K562 (cell line): ENCODE data around the gene FMO5. TPM values are rescaled to one million over a fixed set of nuclear protein-coding genes. Genes with fewer than 3 reads are reported as not detected.
A peak's percentile ranks its signal among the peaks of the same experiment; 100 is the strongest.

Source experiments
- ATAC-seq: fragments of 200-7000 bp; cut with Tn5 transposase; 3 replicates; pipeline ENCODE4 v1.9.1; 2020; ENCODE audit warnings: moderate library complexity
- BruUV-seq: library from RNA; stranded (reverse); fragments of 400-500 nt; replicated peaks from 2 replicates; lab custom pipeline; 2021; lab: Mats Ljungman, UMichigan
- CTCF ChIA-PET: fragments of 300-600 bp; formaldehyde crosslinking; extraction: SDS; loops from one replicate; lab custom pipeline; 2021; ENCODE audit warnings: low intra/inter-chr PET ratio; lab: Yijun Ruan, JAX
- POLR2A ChIA-PET: fragments of 300-600, 350-650 bp; sonication (Branson Sonifier 250); formaldehyde crosslinking; extraction: SDS; loops from one replicate; lab custom pipeline; 2021; ENCODE audit warnings: antibody characterized with exemption, inconsistent platforms; lab: Yijun Ruan, JAX
- DNase-seq, 4 experiments: peaks; one replicate each; pipeline versions ENCODE4 v3.0.0 to v3.0.0-alpha.2; 2011 to 2018; ENCODE audit warnings: low spot score in 3 of 4, mixed read lengths in 3 of 4; ENCODE audit errors: extremely low read depth in 1 of 4
- FAIRE-seq: peaks from 2 replicates; lab custom pipeline; 2011; peaks lifted over from hg19 to GRCh38; lab: Jason Lieb, UNC
- H2AFZ ChIP-seq: 2 replicates; pipeline ENCODE4 v1.6.0; 2011; ENCODE audit warnings: low read depth, low read length, control low read depth, inconsistent platforms
- H3K27ac ChIP-seq: fragments of 200-600 bp; 3 replicates; pipeline ENCODE4 v1.8.0; 2011; ENCODE audit warnings: low read depth, mild to moderate bottlenecking, control low read depth, inconsistent platforms, low read length, moderate library complexity, mixed read lengths; ENCODE audit errors: extremely low read depth
- H3K27me3 ChIP-seq, 2 experiments: fragments of 300-600 bp in 1 of 2; 2 replicates in 1 of 2; 3 replicates in 1 of 2; pipeline versions ENCODE4 v1.6.0 to v1.8.0; 2011; ENCODE audit warnings: inconsistent platforms in 2 of 2, low read length in 2 of 2, mild to moderate bottlenecking in 1 of 2, mixed read lengths in 1 of 2, moderate library complexity in 1 of 2; ENCODE audit not compliant: control insufficient read depth in 2 of 2, insufficient read depth in 2 of 2
- H3K36me3 ChIP-seq: fragments of 300-600 bp; 3 replicates; pipeline ENCODE4 v1.8.0; 2011; ENCODE audit warnings: mild to moderate bottlenecking, low read length, inconsistent platforms; ENCODE audit not compliant: control insufficient read depth, insufficient read depth
- H3K4me1 ChIP-seq, 2 experiments: fragments of 200-600 bp in 1 of 2; replicated peaks in 1 of 2; 2 replicates in 1 of 2; 3 replicates in 1 of 2; pipeline versions ENCODE4 v1.5.1 to v1.8.0; 2011; ENCODE audit warnings: inconsistent platforms in 2 of 2, low read length in 2 of 2, mild to moderate bottlenecking in 1 of 2, mixed read lengths in 1 of 2, moderate library complexity in 1 of 2; ENCODE audit not compliant: control insufficient read depth in 2 of 2, insufficient read depth in 2 of 2
- H3K4me2 ChIP-seq: 2 replicates; pipeline ENCODE4 v1.6.1; 2011; ENCODE audit warnings: low read length, control low read depth, inconsistent platforms, mixed read lengths; ENCODE audit not compliant: insufficient read depth
- H3K4me3 ChIP-seq: fragments of 200-600 bp; sonication (generic), shearing (Covaris generic); 2 replicates; pipeline ENCODE4 v1.5.1; 2016; ENCODE audit warnings: control low read depth, inconsistent platforms
- H3K79me2 ChIP-seq: fragments of 200-600 bp; 3 replicates; pipeline ENCODE4 v1.8.0; 2011; ENCODE audit warnings: low read length, inconsistent platforms; ENCODE audit not compliant: control insufficient read depth, insufficient read depth
- H3K9ac ChIP-seq, 2 experiments: 2 replicates each; pipeline versions ENCODE4 v1.6.0 to v1.6.1; 2011; ENCODE audit warnings: low read depth in 2 of 2, low read length in 2 of 2, control low read depth in 1 of 2, inconsistent platforms in 1 of 2, mild to moderate bottlenecking in 1 of 2, mixed read lengths in 1 of 2; ENCODE audit not compliant: insufficient read depth in 1 of 2
- H3K9me1 ChIP-seq: one replicate; pipeline ENCODE4 v1.6.0; 2011; ENCODE audit warnings: inconsistent platforms, mild to moderate bottlenecking, low read length, moderate library complexity; ENCODE audit not compliant: control insufficient read depth, insufficient read depth
- H3K9me3 ChIP-seq: replicated peaks from 2 replicates; pipeline ENCODE4 v1.5.1; 2011; ENCODE audit warnings: low read depth, low read length, inconsistent platforms; ENCODE audit not compliant: control insufficient read depth, insufficient read depth
- H4K20me1 ChIP-seq: replicated peaks from 2 replicates; pipeline ENCODE4 v1.6.1; 2011; ENCODE audit warnings: low read length, inconsistent platforms, mixed read lengths; ENCODE audit not compliant: control insufficient read depth, insufficient read depth
- BACH1 ChIP-seq: fragments of 200-800 bp; sonication (Bioruptor generic); IDR thresholded peaks from 2 replicates; pipeline ENCODE4 v1.6.1; 2016; ENCODE audit warnings: missing genetic modification characterization, missing compliant biosample characterization
- ERF ChIP-seq: fragments of 450-650 bp; formaldehyde crosslinking; IDR thresholded peaks from 2 replicates; pipeline ENCODE4 v1.4.0; 2020; ENCODE audit warnings: mild to moderate bottlenecking, mixed read lengths
- GTF2F1 ChIP-seq: IDR thresholded peaks from 2 replicates; pipeline ENCODE4 v1.6.1; 2011; ENCODE audit warnings: low read depth, low read length, improper control_type of control experiment
- MECOM ChIP-seq: fragments of 250-450 bp; sonication (Bioruptor Pico); IDR thresholded peaks from 2 replicates; pipeline ENCODE4 v1.8.0; 2022; ENCODE audit warnings: inconsistent platforms
- NR2F6 ChIP-seq: fragments of 450-650 bp; formaldehyde crosslinking; IDR thresholded peaks from 2 replicates; pipeline ENCODE4 v1.4.0; 2020; ENCODE audit warnings: mild to moderate bottlenecking
- PBX2 ChIP-seq, 2 experiments: IDR thresholded peaks in 1 of 2; conservative IDR thresholded peaks in 1 of 2; 2 replicates each; pipeline ENCODE4 v1.6.1; 2016; ENCODE audit warnings: low read depth in 2 of 2, mild to moderate bottlenecking in 1 of 2, missing compliant biosample characterization in 1 of 2, missing genetic modification characterization in 1 of 2, moderate library complexity in 1 of 2
- TEAD2 ChIP-seq: fragments of 450-650 bp; IDR thresholded peaks from 2 replicates; pipeline ENCODE4 v1.6.1; 2016; ENCODE audit warnings: missing genetic modification characterization, control low read depth, missing compliant biosample characterization
- U2AF2 ChIP-seq: fragments of 200-400 bp; formaldehyde crosslinking; optimal IDR thresholded peaks from 2 replicates; pipeline ENCODE3; 2017; ENCODE audit warnings: low read depth, mild to moderate bottlenecking, low read length
- ZNF583 ChIP-seq: fragments of 250-450 bp; sonication (Bioruptor Pico); IDR thresholded peaks from 2 replicates; pipeline ENCODE4 v1.4.0; 2020
- ZNF592 ChIP-seq: fragments of 450-650 bp; IDR thresholded peaks from 2 replicates; pipeline ENCODE4 v1.6.1; 2017; ENCODE audit warnings: antibody characterized with exemption, mild to moderate bottlenecking
- WGBS: fragments of 100-300 bp; shearing (Covaris generic); methylation state at CpG from one replicate; pipeline ENCODE4 v1.1.6; 2016; ENCODE audit warnings: low coverage, mixed read lengths; ENCODE audit not compliant: insufficient coverage; ENCODE audit errors: missing lambda C conversion rate; 5-methylcytosine and 5-hydroxymethylcytosine counted together
- in situ Hi-C: fragments of 300-500 bp; cut with MboI; formaldehyde crosslinking; loops from 4 replicates; pipeline ENCODE4 v1.15.0; 2018; ENCODE audit warnings: inconsistent platforms, mixed read lengths
- intact Hi-C: fragments of 100-400 bp; cut with micrococcal nuclease; formaldehyde crosslinking; loops from 2 replicates; pipeline ENCODE4 v1.14.2; 2022
- polyA plus RNA-seq, 8 experiments: library from polyadenylated mRNA; depleted of rRNA in 4 of 8; stranded (reverse) in 5 of 8; unstranded in 3 of 8; fragments of >200 nt; fragmentation: Nextera tagmentation in 2 of 8; fragmentation: Illumina TruSeq in 1 of 8; extraction: Ambion mirVana in 2 of 8; extraction: Trizol in 1 of 8; gene quantifications; 2 replicates each; pipeline versions ENCODE4 v1.2.1 to v1.2.3, GENCODE V29; 2011 to 2014; ENCODE audit warnings: inconsistent platforms in 1 of 8, missing spikeins in 1 of 8
- total RNA-seq, 7 experiments: library from RNA; depleted of rRNA in 6 of 7; stranded (reverse); fragments of >200 nt in 6 of 7; fragmentation: Illumina TruSeq in 2 of 7; extraction: Trizol in 2 of 7; gene quantifications; 2 replicates each; pipeline versions ENCODE4 v1.2.1 to v1.2.3, GENCODE V29; 2011 to 2021; ENCODE audit warnings: low replicate concordance in 1 of 7
- TF ChIP-seq, protein P1 (sequence below): fragments of 450-650 bp; IDR thresholded peaks from 2 replicates; pipeline ENCODE4 v1.6.1; 2016

FMO5 gene
- total and polyA plus RNA-seq, 9 of the 15 experiments (the other 6 are each of a cell fraction or from before 2014, with no cell fraction given) = 0.11 to 0.69 (median 0.19) TPM; not detected in 1

- DNase-seq = peak in 1 of 4 experiments; percentile 13
- TSS peak; percentile 78 for BruUV-seq
- Histone ChIP-seq H3K27me3 (no peaks in the 10 kb centered on the region), H3K9me3 (no peaks in the 10 kb centered on the region), H3K4me3 (peak overlapping the region; percentile 87), H3K4me1 (peaks cover 7 to 22% of the 10 kb centered on the region in 2 experiments), H2AFZ (peak overlapping the region; percentile 94), H3K79me2 (peaks cover 45% of the 10 kb centered on the region), H3K27ac (peak overlapping the region; percentile 52), H3K4me2 (peak overlapping the region; percentile 90), H3K9ac (peak overlapping the region; percentile 93), H3K9me1 (no peaks in the 10 kb centered on the region), H3K36me3 (peaks cover 14% of the 10 kb centered on the region; the same call in 1 of the 3 replicates), H4K20me1 (no peaks in the 10 kb centered on the region)
- 10% methylated on average over 9 of the region's 9 CpGs for WGBS
- ChIA-PET CTCF (interaction anchor here (3.3 kb wide), 1 partner anchor 69 kb away, joined by 21 read pairs; the partner anchor contains the start of gene PRKAB2), POLR2A (interaction anchor here (0.7 to 2.0 kb wide), 6 partner anchors 11 to 389 kb away, joined by 3 to 18 read pairs (median 3); partner anchors contain the start of gene FMO5)
- FAIRE-seq = no peak
- in situ Hi-C loops = no loop called here
- intact Hi-C loops = loop anchor here (2.0 to 5.0 kb wide), 2 partner anchors 69 to 145 kb away; partner anchors contain the start of gene PRKAB2
- no peak for ATAC-seq
- 0 out of 2 replicates have a peak, but pooled peaks have one; percentile 60 for TF ChIP-seq NR2F6 (CRISPR knock-in tag)
- 0 out of 2 replicates have a peak, but pooled peaks have one; percentile 42 for TF ChIP-seq ZNF583 (CRISPR knock-in tag)
- TF ChIP-seq U2AF2 = no peak
- TF ChIP-seq, protein P1, sequence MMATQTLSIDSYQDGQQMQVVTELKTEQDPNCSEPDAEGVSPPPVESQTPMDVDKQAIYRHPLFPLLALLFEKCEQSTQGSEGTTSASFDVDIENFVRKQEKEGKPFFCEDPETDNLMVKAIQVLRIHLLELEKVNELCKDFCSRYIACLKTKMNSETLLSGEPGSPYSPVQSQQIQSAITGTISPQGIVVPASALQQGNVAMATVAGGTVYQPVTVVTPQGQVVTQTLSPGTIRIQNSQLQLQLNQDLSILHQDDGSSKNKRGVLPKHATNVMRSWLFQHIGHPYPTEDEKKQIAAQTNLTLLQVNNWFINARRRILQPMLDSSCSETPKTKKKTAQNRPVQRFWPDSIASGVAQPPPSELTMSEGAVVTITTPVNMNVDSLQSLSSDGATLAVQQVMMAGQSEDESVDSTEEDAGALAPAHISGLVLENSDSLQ = 0 out of 2 replicates have a peak, but pooled peaks have one; percentile 29
- no peak for TF ChIP-seq PBX2 (CRISPR knock-in tag; IDR thresholded peaks at IDR 0.05; ENCODE audit: low read depth)
- no peak for TF ChIP-seq PBX2 (tag; conservative IDR thresholded peaks at IDR 0.05; ENCODE audit: low read depth)
- peak; percentile 7; the same call in 1 of the 2 replicates for TF ChIP-seq MECOM
- TF ChIP-seq TEAD2 (tag) = no peak
- TF ChIP-seq GTF2F1 = no peak
- TF ChIP-seq BACH1 (tag) = peak; percentile 67
- peak; percentile 59; the same call in 1 of the 2 replicates for TF ChIP-seq ZNF592
- 0 out of 2 replicates have a peak, but pooled peaks have one; percentile 24 for TF ChIP-seq ERF
Observed at GRCh38 chr1:147241934-147242448, 16.9 kb upstream of the FMO5 start.
